A673 (cell line): Measurements from ENCODE around the gene SNX10.

ENCODE experiments used
- EZH2 ChIP-seq: fragments of 200-600 bp; sonication (generic); IDR thresholded peaks from 2 replicates; pipeline ENCODE4 v1.6.1; 2017; ENCODE audit warnings: borderline replicate concordance, low read depth, mild to moderate bottlenecking, mixed read lengths, antibody characterized with exemption, low read length; ENCODE audit not compliant: poor library complexity, severe bottlenecking
- TF ChIP-seq, protein P1 (sequence below): fragments of 300-800, 200-600 bp; sonication (generic); conservative IDR thresholded peaks from 2 replicates; pipeline ENCODE4 v1.5.1; 2017; ENCODE audit warnings: low read depth, mild to moderate bottlenecking, antibody characterized with exemption, low read length, moderate library complexity, mixed read lengths

DNA sequence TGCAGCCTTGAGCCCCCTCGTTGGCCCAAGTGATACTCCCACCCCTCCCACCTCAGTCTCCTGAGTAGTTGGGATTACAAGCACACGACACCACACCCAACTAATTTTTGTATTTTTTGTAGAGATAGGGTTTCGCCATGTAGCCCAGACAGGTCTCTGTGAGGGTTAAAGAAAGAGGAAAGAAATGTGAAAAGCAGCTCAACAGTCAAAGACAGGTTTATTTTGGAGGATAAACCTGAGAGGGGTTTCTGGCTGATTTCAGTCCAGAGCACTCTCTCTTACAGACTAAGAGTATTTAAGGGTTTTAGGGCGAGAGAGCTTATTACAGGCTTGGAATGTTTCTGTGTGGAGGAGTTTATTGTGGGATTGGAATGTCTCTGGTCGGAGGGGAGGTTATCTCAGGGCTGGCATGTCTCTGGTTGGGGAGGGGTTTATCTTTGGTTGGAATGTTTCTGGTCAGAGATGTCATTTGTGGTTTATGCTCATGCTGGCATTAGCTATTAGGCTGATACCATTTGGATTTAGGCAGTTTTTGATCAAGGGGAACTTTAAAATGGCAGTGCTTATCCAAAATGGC, 26.1 kb upstream of the SNX10 start:
- no peak for TF ChIP-seq EZH2
- TF ChIP-seq, protein P1, sequence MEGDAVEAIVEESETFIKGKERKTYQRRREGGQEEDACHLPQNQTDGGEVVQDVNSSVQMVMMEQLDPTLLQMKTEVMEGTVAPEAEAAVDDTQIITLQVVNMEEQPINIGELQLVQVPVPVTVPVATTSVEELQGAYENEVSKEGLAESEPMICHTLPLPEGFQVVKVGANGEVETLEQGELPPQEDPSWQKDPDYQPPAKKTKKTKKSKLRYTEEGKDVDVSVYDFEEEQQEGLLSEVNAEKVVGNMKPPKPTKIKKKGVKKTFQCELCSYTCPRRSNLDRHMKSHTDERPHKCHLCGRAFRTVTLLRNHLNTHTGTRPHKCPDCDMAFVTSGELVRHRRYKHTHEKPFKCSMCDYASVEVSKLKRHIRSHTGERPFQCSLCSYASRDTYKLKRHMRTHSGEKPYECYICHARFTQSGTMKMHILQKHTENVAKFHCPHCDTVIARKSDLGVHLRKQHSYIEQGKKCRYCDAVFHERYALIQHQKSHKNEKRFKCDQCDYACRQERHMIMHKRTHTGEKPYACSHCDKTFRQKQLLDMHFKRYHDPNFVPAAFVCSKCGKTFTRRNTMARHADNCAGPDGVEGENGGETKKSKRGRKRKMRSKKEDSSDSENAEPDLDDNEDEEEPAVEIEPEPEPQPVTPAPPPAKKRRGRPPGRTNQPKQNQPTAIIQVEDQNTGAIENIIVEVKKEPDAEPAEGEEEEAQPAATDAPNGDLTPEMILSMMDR: no peak
